Ectodermal cell (in vitro differentiated cells): ENCODE measurements around the gene TERB1.

Experiments used
- H3K27ac ChIP-seq: 2 replicates; pipeline ENCODE4 v1.7.0; 2013; ENCODE audit warnings: mild to moderate bottlenecking, low read depth, low read length; ENCODE audit not compliant: insufficient read depth, poor library complexity, severe bottlenecking
- H3K27me3 ChIP-seq: 2 replicates; pipeline ENCODE4 v1.7.0; 2013; ENCODE audit warnings: mild to moderate bottlenecking, low read length; ENCODE audit not compliant: insufficient read depth, control insufficient read depth, poor library complexity, severe bottlenecking
- H3K36me3 ChIP-seq: one replicate; pipeline ENCODE4 v1.7.0; 2013; ENCODE audit warnings: low read length; ENCODE audit not compliant: control insufficient read depth, insufficient read depth
- H3K4me1 ChIP-seq: one replicate; pipeline ENCODE4 v1.7.0; 2013; ENCODE audit warnings: low read length; ENCODE audit not compliant: control insufficient read depth, insufficient read depth
- H3K4me3 ChIP-seq: 2 replicates; pipeline ENCODE4 v1.7.0; 2013; ENCODE audit warnings: low read depth, low read length, control low read depth; ENCODE audit not compliant: insufficient read depth
- H3K9me3 ChIP-seq: 2 replicates; pipeline ENCODE4 v1.7.0; 2013; ENCODE audit warnings: mild to moderate bottlenecking, low read length, moderate library complexity; ENCODE audit not compliant: control insufficient read depth
- WGBS, 2 experiments: methylation state at CpG; one replicate each; pipeline ENCODE4 v1.1.7; 2013; ENCODE audit warnings: missing lambda C conversion rate in 2 of 2; 5-methylcytosine and 5-hydroxymethylcytosine counted together

TERB1 gene

GRCh38 chr16:66735891-66736290 is 65.5 kb downstream of the TERB1 start:
- Histone ChIP-seq H3K4me1 (peaks cover 4% of the 10 kb centered on the region), H3K36me3 (peaks cover 66% of the 10 kb centered on the region), H3K27me3 (no peaks in the 10 kb centered on the region), H3K27ac (no peak overlapping the region), H3K9me3 (no peaks in the 10 kb centered on the region), H3K4me3 (no peak overlapping the region)
- 96% methylated on average over 4 of the region's 4 CpGs for WGBS, 2 experiments

GRCh38 chr16:66731101-66731500 is 70.3 kb downstream of the TERB1 start:
- Histone ChIP-seq H3K36me3 (peaks cover 77% of the 10 kb centered on the region), H3K4me3 (no peak overlapping the region), H3K27ac (no peak overlapping the region), H3K27me3 (no peaks in the 10 kb centered on the region), H3K4me1 (no peaks in the 10 kb centered on the region), H3K9me3 (no peaks in the 10 kb centered on the region)
- 78 to 81% methylated on average over 7 of the region's 7 CpGs for WGBS, 2 experiments

- Histone ChIP-seq H3K4me3 (no peak overlapping the region), H3K36me3 (peaks cover 83% of the 10 kb centered on the region), H3K27me3 (no peaks in the 10 kb centered on the region), H3K9me3 (no peaks in the 10 kb centered on the region), H3K27ac (no peak overlapping the region), H3K4me1 (no peaks in the 10 kb centered on the region)
- 90 to 93% methylated on average over 4 of the region's 4 CpGs for WGBS, 2 experiments
Observed at GRCh38 chr16:66728804-66729203, 72.6 kb downstream of the TERB1 start.

GRCh38 chr16:66728117-66728787 is 73.1 kb downstream of the TERB1 start:
- no peaks in the 10 kb centered on the region for H3K4me1 ChIP-seq
- no peak overlapping the region for H3K4me3 ChIP-seq
- peaks cover 83% of the 10 kb centered on the region for H3K36me3 ChIP-seq
- H3K9me3 ChIP-seq = no peaks in the 10 kb centered on the region
- no peaks in the 10 kb centered on the region for H3K27me3 ChIP-seq
- no peak overlapping the region for H3K27ac ChIP-seq
- WGBS, 2 experiments = 87 to 90% methylated on average over 3 of the region's 3 CpGs

- H3K4me3 ChIP-seq = no peak overlapping the region
- 88 to 94% methylated on average over 2 to 3 of the region's 3 CpGs for WGBS, 2 experiments
- H3K9me3 ChIP-seq = no peaks in the 10 kb centered on the region
- H3K27me3 ChIP-seq = no peaks in the 10 kb centered on the region
- no peak overlapping the region for H3K27ac ChIP-seq
- H3K36me3 ChIP-seq = peaks cover 32% of the 10 kb centered on the region
- H3K4me1 ChIP-seq = no peaks in the 10 kb centered on the region
Observed at GRCh38 chr16:66720766-66721165, 80.6 kb downstream of the TERB1 start.

GRCh38 chr16:66719246-66719645 is 82.1 kb downstream of the TERB1 start:
- Histone ChIP-seq H3K36me3 (peaks cover 19% of the 10 kb centered on the region), H3K27ac (no peak overlapping the region), H3K4me3 (no peak overlapping the region), H3K27me3 (no peaks in the 10 kb centered on the region), H3K9me3 (no peaks in the 10 kb centered on the region), H3K4me1 (no peaks in the 10 kb centered on the region)
- 84 to 97% methylated on average over 4 of the region's 4 CpGs for whole genome bisulfite sequencing, 2 experiments

GRCh38 chr16:66717776-66718175 is 83.6 kb downstream of the TERB1 start:
- 82 to 87% methylated on average over 4 of the region's 4 CpGs for WGBS, 2 experiments
- Histone ChIP-seq H3K27ac (no peak overlapping the region), H3K9me3 (no peaks in the 10 kb centered on the region), H3K27me3 (no peaks in the 10 kb centered on the region), H3K4me1 (no peaks in the 10 kb centered on the region), H3K36me3 (peaks cover 4% of the 10 kb centered on the region), H3K4me3 (no peak overlapping the region)

GRCh38 chr16:66717112-66717675 is 84.2 kb downstream of the TERB1 start:
- H3K36me3 ChIP-seq = no peaks in the 10 kb centered on the region
- whole genome bisulfite sequencing, 2 experiments = 76 to 80% methylated on average over 12 of the region's 12 CpGs
- no peaks in the 10 kb centered on the region for H3K4me1 ChIP-seq
- H3K27ac ChIP-seq = no peak overlapping the region
- no peak overlapping the region for H3K4me3 ChIP-seq
- no peaks in the 10 kb centered on the region for H3K9me3 ChIP-seq
- H3K27me3 ChIP-seq = no peaks in the 10 kb centered on the region

- Histone ChIP-seq H3K27ac (no peak overlapping the region), H3K36me3 (no peaks in the 10 kb centered on the region), H3K4me3 (no peak overlapping the region), H3K27me3 (no peaks in the 10 kb centered on the region), H3K9me3 (no peaks in the 10 kb centered on the region), H3K4me1 (no peaks in the 10 kb centered on the region)
- WGBS, 2 experiments = 75 to 77% methylated on average over 5 to 6 of the region's 6 CpGs
Observed at GRCh38 chr16:66714654-66715307, 86.6 kb downstream of the TERB1 start.

GRCh38 chr16:66714062-66714461 is 87.3 kb downstream of the TERB1 start:
- Histone ChIP-seq H3K36me3 (no peaks in the 10 kb centered on the region), H3K27ac (no peak overlapping the region), H3K9me3 (no peaks in the 10 kb centered on the region), H3K27me3 (no peaks in the 10 kb centered on the region), H3K4me1 (no peaks in the 10 kb centered on the region), H3K4me3 (no peak overlapping the region)
- WGBS, 2 experiments = 91 to 94% methylated on average over 6 of the region's 6 CpGs
